Stimulated activated CD8-positive, alpha-beta memory T cell treated with anti-CD3 and anti-CD28 coated beads, Interleukin-12 subunit alpha, Interleukin-12 subunit beta, amount 100 ng/mL, for 4 hours (primary cell): ENCODE measurements around the gene EOMES.

Experiments
- DNase-seq: peaks from one replicate; pipeline ENCODE4 v3.0.0-alpha.2; 2020; ENCODE audit warnings: low read depth

EOMES gene

GRCh38 chr3:27720899-27721716 lies 1.0 kb downstream of the EOMES start:
- no peak for DNase-seq

- DNase-seq = no peak
These were observed 2.7 kb downstream of the EOMES start for GRCh38 chr3:27719314-27720003.

- DNase-seq = no peak
These were observed 3.7 kb downstream of the EOMES start for GRCh38 chr3:27718459-27718858.

GRCh38 chr3:27717200-27717852 lies 4.8 kb downstream of the EOMES start:
- no peak for DNase-seq

GRCh38 chr3:27716309-27716708 lies 5.8 kb downstream of the EOMES start:
- DNase-seq = no peak

- no peak for DNase-seq
These were observed 6.3 kb downstream of the EOMES start for GRCh38 chr3:27715863-27716262.

- no peak for DNase-seq
These were observed 6.7 kb downstream of the EOMES start for GRCh38 chr3:27715454-27715806.

- no peak for DNase-seq
These were observed 7.2 kb downstream of the EOMES start for GRCh38 chr3:27714692-27715453.

- DNase-seq = no peak
These were observed 8.0 kb downstream of the EOMES start for GRCh38 chr3:27714146-27714526.

- no peak for DNase-seq
These were observed 8.5 kb downstream of the EOMES start for GRCh38 chr3:27713435-27714145.

- no peak for DNase-seq
These were observed 9.1 kb downstream of the EOMES start for GRCh38 chr3:27713078-27713423.

- peak; percentile 69 for DNase-seq
These were observed 9.7 kb downstream of the EOMES start for GRCh38 chr3:27712136-27713077.

GRCh38 chr3:27708250-27708649 lies 13.9 kb downstream of the EOMES start:
- no peak for DNase-seq

GRCh38 chr3:27699067-27699466 lies 23.1 kb downstream of the EOMES start:
- no peak for DNase-seq

- no peak for DNase-seq
These were observed 25.2 kb downstream of the EOMES start for GRCh38 chr3:27696906-27697305.

GRCh38 chr3:27695636-27696035 lies 26.5 kb downstream of the EOMES start:
- no peak for DNase-seq

- DNase-seq = no peak
These were observed 34.1 kb downstream of the EOMES start for GRCh38 chr3:27688053-27688452.

GRCh38 chr3:27686642-27687041 lies 35.5 kb downstream of the EOMES start:
- DNase-seq = no peak

- no peak for DNase-seq
These were observed 36.6 kb downstream of the EOMES start for GRCh38 chr3:27685474-27685873.

GRCh38 chr3:27684302-27684701 lies 37.8 kb downstream of the EOMES start:
- DNase-seq = no peak

- DNase-seq = no peak
These were observed 40.8 kb downstream of the EOMES start for GRCh38 chr3:27681249-27681748.
